Effector memory CD8-positive, alpha-beta T cell (primary cell): ENCODE measurements around the gene MAP3K12.

Experiments used
- ATAC-seq: fragments of 150-1000 bp; cut with Tn5 transposase; replicated peaks from 2 replicates; pipeline ENCODE4 v1.10.0; 2021; ENCODE audit warnings: mild to moderate bottlenecking, moderate library complexity
- DNase-seq, 3 experiments: peaks; one replicate each; pipeline ENCODE4 v3.0.0; 2021
- H3K27ac Mint-ChIP-seq, 2 donors: one replicate each; pipeline ENCODE4 v1.8.0; 2022; ENCODE audit warnings: mild to moderate bottlenecking in 2 of 2, mixed read lengths in 2 of 2, moderate library complexity in 2 of 2
- H3K27me3 Mint-ChIP-seq, 2 donors: one replicate each; pipeline ENCODE4 v1.8.0; 2022; ENCODE audit warnings: mixed read lengths in 2 of 2
- H3K36me3 Mint-ChIP-seq: one replicate; pipeline ENCODE4 v1.8.0; 2022; ENCODE audit warnings: mild to moderate bottlenecking, moderate library complexity, mixed read lengths; ENCODE audit not compliant: insufficient read depth
- H3K4me1 Mint-ChIP-seq, 2 donors: one replicate each; pipeline ENCODE4 v1.8.0; 2022; ENCODE audit warnings: low read depth in 2 of 2, mixed read lengths in 2 of 2
- H3K4me3 Mint-ChIP-seq, 2 donors: one replicate each; pipeline ENCODE4 v1.8.0; 2022; ENCODE audit warnings: mild to moderate bottlenecking in 2 of 2, mixed read lengths in 2 of 2, moderate library complexity in 2 of 2
- H3K9me3 Mint-ChIP-seq, 2 donors: one replicate each; pipeline ENCODE4 v1.8.0; 2022; ENCODE audit warnings: mixed read lengths in 2 of 2

Gene MAP3K12

DNA sequence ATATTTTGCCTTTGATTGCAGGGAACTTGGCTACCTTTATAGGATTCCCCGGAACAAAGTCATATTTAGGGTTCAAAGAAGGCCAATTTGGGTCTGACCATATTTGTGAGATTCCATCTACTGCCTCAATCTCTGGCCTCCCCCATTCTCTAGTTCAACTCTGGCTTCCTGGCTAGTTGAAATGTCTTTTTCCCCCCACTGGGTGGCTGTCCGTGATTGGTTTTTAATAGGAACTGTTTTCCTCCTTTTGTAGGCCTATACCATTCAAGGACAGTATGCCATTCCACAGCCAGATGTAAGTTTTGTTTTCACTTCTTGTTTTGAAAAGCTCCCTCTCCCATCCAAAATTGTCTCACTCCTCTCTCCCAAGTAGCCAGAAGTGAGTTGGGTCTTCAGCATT, 33.6 kb downstream of the MAP3K12 start:
- Mint-ChIP-seq H3K4me1 (peaks cover 18 to 43% of the 10 kb centered on the region in 2 donors), H3K27ac (no peak overlapping the region), H3K4me3 (no peak overlapping the region), H3K9me3 (no peaks in the 10 kb centered on the region), H3K36me3 (peaks cover 100% of the 10 kb centered on the region), H3K27me3 (no peaks in the 10 kb centered on the region)
- ATAC-seq, result no peak
- DNase-seq, result no peak

DNA sequence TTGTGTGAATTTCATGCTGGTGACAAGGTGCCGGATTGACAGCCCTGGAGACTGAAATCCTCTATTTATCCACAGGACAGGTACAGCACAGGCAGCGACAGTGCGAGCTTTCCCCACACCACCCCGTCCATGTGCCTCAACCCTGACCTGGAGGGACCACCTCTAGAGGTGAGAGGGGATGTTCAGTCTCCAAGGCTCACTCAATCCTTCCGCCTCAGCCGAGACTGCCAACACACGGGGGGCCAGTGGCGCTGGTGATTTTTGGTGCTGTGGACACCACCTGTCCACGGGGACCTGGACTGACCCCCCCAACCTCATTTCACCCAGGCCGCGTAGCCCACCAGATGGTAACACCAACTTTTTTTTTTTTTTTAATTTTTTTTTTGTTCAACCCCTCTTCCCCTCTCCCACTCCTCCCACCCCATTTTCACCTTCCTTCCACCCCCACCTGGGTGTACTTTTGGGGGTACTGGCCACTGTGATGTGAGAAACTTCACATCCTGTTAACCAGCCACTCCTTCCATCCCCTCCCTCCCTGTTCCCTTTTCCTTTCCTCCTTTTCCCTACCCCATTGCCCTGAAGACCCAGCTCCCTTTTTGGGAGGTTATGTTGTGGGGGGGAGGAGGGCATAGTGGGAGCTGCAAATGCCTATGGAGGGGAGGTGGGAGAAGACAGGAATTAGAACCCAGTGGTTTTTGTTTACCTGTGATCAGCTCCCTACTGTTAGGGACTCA, 34.4 kb downstream of the MAP3K12 start:
- no peaks in the 10 kb centered on the region for H3K27me3 Mint-ChIP-seq
- no peak overlapping the region for H3K4me3 Mint-ChIP-seq
- H3K27ac Mint-ChIP-seq, result peak overlapping the region in 1 of 2 donors; percentile 49
- DNase-seq, result no peak
- H3K9me3 Mint-ChIP-seq, result no peaks in the 10 kb centered on the region
- peaks cover 100% of the 10 kb centered on the region for H3K36me3 Mint-ChIP-seq
- no peak for ATAC-seq
- peaks cover 23 to 46% of the 10 kb centered on the region in 2 donors for H3K4me1 Mint-ChIP-seq

DNA sequence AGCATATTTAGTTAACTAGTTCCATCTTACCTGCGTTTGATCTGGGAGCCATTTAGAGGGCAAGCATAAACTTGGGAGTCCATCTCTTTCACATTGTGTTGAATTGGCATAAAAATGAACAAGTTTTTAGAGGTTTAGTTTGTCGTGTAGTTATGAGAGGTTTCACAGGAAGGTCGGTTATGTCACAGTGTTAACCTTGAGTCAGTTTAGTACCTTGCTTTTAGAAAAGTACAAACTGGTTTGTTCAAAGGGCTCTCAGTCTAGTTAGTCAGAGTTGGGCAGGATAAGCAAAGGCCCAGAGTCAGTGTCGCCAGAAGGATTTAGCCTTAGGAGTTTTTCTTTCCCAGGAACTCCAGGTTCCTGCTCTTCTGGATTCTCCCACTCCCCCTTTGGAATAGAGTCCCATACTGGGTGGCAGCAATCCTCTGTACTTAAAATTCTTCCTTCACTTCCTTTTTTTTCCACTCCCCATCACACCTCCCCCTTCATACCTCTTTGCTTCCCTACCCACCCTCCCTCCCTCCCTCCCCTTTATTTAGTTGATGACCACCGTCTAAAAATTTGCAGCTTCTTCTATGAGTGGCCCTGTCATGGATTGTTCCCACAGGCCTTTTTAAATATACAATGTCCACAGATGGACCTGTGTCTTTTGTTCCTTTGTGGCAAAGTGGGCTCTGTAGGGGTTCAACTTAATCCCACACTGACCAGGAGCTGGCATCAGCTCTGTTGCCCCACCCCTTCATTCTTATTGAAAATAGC, 35.3 kb downstream of the MAP3K12 start:
- Mint-ChIP-seq H3K4me3 (peak overlapping the region in 1 of 2 donors; percentile 29), H3K27me3 (no peaks in the 10 kb centered on the region), H3K9me3 (no peaks in the 10 kb centered on the region), H3K36me3 (peaks cover 100% of the 10 kb centered on the region), H3K27ac (peak overlapping the region; percentile 64 to 67), H3K4me1 (peaks cover 25 to 49% of the 10 kb centered on the region in 2 donors)
- no peak for DNase-seq
- no peak for ATAC-seq

DNA sequence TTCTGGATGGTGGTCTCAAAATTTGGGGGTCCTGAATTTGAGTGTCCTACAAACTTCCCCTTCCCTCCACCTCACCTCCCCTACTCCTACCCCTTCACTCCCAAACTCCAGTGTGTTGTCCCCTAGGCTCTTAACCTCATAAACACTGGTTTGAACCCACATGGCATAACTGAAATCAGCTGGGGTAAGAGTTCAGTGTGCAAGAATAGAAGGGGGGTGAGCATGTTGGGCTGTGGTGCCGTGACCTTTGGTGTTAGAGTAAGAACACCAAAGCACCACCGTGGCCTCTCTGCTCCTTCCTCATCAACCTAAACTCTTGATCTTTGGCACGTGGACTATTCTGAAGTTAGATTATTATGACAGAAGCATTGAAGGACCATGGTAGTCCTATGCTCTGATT, 36.3 kb downstream of the MAP3K12 start:
- Mint-ChIP-seq H3K27ac (peak overlapping the region in 1 of 2 donors; percentile 49), H3K36me3 (peaks cover 100% of the 10 kb centered on the region)

DNA sequence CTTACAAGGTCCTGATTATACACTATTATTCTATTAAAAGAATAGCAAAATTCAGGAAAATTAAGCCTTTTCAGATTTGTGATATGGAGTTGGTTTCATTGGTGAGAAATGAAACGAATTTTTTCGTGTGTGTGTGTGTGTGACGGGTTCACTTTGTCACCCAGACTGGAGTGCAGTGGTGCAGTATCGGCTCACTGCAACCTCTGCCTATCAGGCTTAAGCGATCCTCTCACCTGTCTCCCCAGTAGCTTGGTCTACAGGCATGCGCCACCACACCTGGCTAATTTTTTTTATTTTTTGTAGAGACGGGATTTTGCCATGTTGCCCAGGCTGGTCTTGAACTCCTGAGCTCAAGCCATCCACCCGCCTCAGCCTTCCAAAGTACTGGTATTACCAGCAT, 37.7 kb downstream of the MAP3K12 start:
- Mint-ChIP-seq H3K4me1 (peaks cover 21 to 36% of the 10 kb centered on the region in 2 donors), H3K36me3 (peaks cover 100% of the 10 kb centered on the region), H3K27ac (peak overlapping the region in 1 of 2 donors; percentile 78), H3K4me3 (no peak overlapping the region), H3K9me3 (no peaks in the 10 kb centered on the region), H3K27me3 (no peaks in the 10 kb centered on the region)
- ATAC-seq, result no peak
- no peak for DNase-seq

More for the DNA sequence above, 36.3 kb downstream of the MAP3K12 start:
- DNase-seq, result no peak
- no peaks in the 10 kb centered on the region for H3K9me3 Mint-ChIP-seq
- peaks cover 27 to 47% of the 10 kb centered on the region in 2 donors for H3K4me1 Mint-ChIP-seq
- H3K27me3 Mint-ChIP-seq, result no peaks in the 10 kb centered on the region
- ATAC-seq, result no peak
- no peak overlapping the region for H3K4me3 Mint-ChIP-seq

DNA sequence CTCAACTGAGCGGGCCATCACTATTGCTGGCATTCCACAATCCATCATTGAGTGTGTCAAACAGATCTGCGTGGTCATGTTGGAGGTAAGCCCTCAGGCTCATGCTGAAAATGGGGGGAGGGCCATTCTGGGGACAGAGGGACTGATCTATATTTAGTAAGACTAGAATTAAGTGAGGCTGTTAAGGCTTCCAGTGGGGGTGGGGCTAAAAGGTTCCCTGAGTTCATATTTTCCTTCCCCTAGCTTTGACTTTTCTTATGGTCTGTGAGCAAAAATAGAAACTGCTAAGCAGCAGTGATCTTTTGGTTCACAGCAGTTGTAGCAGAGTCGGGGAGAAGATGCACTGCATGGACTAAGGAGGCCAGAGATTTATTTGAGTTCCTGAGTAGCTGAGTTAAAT, 38.2 kb downstream of the MAP3K12 start:
- no peaks in the 10 kb centered on the region for H3K9me3 Mint-ChIP-seq
- no peak for DNase-seq
- H3K4me3 Mint-ChIP-seq, result no peak overlapping the region
- peak overlapping the region in 1 of 2 donors; percentile 78 for H3K27ac Mint-ChIP-seq
- H3K36me3 Mint-ChIP-seq, result peaks cover 100% of the 10 kb centered on the region
- H3K27me3 Mint-ChIP-seq, result no peaks in the 10 kb centered on the region
- peaks cover 21 to 36% of the 10 kb centered on the region in 2 donors for H3K4me1 Mint-ChIP-seq
- ATAC-seq, result no peak

DNA sequence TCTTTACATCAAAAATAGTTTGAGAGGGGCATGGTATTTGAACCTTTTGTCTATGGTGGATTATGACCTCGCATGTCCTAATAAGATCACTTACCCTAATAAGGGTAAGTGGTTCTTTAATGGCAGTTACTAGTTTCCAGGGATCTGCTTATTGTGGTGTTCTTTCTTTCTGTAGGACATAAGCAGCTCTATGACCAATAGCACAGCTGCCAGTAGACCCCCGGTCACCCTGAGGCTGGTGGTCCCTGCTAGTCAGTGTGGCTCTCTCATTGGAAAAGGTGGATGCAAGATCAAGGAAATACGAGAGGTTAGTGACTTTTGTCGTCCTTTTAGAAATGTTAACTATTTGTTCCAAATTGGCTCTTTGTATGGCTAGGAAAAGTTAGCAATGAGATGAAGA, 40.2 kb downstream of the MAP3K12 start:
- H3K4me3 Mint-ChIP-seq, result no peak overlapping the region
- peak overlapping the region in 1 of 2 donors; percentile 80 for H3K27ac Mint-ChIP-seq

DNA sequence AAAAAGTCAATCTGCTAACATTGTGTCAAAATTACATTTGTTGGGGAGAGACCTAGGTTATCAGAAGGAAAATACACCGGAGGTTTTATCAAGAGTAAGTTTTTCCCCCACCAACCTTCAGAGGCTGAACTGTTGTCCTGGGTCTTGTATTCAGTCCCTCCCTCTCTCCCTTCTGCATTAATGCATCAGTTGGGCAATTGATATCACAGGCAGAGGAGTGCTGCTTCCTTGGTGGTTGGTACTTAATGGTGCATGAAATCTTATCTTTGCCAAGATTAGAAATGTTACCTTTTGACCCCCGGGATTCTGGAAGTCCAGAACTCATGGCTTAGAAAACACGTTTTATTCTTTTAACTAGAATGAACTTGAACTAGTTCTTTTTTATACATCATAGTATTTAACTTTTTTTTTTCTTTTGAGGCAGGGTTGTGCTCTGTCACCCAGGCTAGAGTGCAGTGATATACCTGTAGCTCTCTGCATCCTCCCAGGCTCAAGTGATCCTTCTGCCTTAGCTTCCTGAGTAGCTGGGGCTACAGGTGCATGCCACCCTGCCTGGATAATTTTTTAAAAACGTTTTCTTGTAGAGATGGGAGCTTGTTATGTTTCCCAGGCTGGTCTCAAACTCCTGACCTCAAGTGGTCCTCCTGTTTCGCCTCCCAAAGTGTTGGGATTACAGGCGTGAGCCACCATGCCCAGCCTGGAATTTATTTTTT, 42.4 kb downstream of the MAP3K12 start:
- Mint-ChIP-seq H3K27ac (peak overlapping the region in 1 of 2 donors; percentile 53), H3K27me3 (no peaks in the 10 kb centered on the region), H3K4me3 (no peak overlapping the region), H3K4me1 (peaks cover 36 to 41% of the 10 kb centered on the region in 2 donors), H3K36me3 (peaks cover 97% of the 10 kb centered on the region), H3K9me3 (no peaks in the 10 kb centered on the region)
- no peak for ATAC-seq
- no peak for DNase-seq

More for the DNA sequence above, 40.2 kb downstream of the MAP3K12 start:
- H3K4me1 Mint-ChIP-seq, result peaks cover 31 to 41% of the 10 kb centered on the region in 2 donors
- H3K27me3 Mint-ChIP-seq, result no peaks in the 10 kb centered on the region
- no peak for DNase-seq
- no peak for ATAC-seq
- H3K9me3 Mint-ChIP-seq, result no peaks in the 10 kb centered on the region
- H3K36me3 Mint-ChIP-seq, result peaks cover 100% of the 10 kb centered on the region

DNA sequence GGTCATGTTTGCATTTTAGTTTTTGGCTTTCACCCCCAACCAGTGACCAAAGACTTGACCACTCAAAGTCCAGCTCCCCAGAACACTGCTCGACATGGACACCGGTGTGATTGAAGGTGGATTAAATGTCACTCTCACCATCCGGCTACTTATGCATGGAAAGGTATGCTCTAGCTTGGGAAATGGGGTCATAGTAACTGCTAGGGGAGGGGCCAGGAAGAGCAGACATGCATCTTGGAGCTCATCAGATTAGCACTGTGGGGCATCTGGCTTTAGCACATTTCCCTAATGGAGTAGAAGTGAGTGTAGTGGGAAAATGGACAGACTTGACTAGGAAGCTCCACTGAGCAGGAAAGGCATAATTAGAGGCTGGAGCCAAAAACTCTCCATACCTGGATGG, 44.6 kb downstream of the MAP3K12 start:
- ATAC-seq, result no peak
- Mint-ChIP-seq H3K27me3 (no peaks in the 10 kb centered on the region), H3K4me3 (no peak overlapping the region), H3K27ac (peak overlapping the region in 1 of 2 donors; percentile 64), H3K36me3 (peaks cover 76% of the 10 kb centered on the region), H3K4me1 (peaks cover 31 to 33% of the 10 kb centered on the region in 2 donors), H3K9me3 (no peaks in the 10 kb centered on the region)
- DNase-seq, result no peak

DNA sequence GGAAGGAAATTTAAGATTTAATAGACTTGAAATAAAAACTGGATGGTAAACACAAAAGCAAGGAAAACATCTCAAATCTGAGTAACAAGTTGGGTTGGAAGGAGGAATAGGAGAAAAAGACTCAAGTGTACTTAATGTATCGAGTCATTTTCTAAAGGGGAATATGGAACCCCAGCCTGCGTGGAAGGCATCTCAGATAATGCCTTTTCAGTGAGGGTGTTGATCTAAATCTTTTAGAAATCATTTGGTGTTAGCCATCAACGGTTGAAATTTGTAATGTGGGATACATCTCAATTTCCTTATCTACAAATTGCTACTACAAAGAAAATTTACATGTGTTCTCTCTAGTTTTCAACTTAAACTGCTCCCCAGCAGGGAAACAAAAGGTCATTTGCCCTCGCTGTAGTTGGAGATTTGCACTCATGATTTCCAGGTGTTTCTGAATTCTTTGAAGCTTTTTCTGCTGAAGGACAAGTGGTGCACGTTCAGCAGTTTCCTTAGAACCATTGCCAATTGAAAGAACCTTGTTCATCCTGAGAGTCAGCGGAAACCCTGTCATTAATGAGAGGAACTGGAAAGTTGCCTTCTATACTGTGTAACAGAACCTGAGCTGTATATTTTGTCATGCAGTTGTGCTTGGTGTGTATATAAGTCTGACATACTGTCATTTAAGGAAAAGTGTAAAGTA, 45.2 kb downstream of the MAP3K12 start:
- Mint-ChIP-seq H3K36me3 (peaks cover 70% of the 10 kb centered on the region), H3K27ac (peak overlapping the region; percentile 97 to 98), H3K4me1 (peaks cover 30 to 31% of the 10 kb centered on the region in 2 donors), H3K4me3 (peak overlapping the region; percentile 90 to 98), H3K27me3 (no peaks in the 10 kb centered on the region), H3K9me3 (no peaks in the 10 kb centered on the region)
- DNase-seq (no peak), ATAC-seq (no peak)

DNA sequence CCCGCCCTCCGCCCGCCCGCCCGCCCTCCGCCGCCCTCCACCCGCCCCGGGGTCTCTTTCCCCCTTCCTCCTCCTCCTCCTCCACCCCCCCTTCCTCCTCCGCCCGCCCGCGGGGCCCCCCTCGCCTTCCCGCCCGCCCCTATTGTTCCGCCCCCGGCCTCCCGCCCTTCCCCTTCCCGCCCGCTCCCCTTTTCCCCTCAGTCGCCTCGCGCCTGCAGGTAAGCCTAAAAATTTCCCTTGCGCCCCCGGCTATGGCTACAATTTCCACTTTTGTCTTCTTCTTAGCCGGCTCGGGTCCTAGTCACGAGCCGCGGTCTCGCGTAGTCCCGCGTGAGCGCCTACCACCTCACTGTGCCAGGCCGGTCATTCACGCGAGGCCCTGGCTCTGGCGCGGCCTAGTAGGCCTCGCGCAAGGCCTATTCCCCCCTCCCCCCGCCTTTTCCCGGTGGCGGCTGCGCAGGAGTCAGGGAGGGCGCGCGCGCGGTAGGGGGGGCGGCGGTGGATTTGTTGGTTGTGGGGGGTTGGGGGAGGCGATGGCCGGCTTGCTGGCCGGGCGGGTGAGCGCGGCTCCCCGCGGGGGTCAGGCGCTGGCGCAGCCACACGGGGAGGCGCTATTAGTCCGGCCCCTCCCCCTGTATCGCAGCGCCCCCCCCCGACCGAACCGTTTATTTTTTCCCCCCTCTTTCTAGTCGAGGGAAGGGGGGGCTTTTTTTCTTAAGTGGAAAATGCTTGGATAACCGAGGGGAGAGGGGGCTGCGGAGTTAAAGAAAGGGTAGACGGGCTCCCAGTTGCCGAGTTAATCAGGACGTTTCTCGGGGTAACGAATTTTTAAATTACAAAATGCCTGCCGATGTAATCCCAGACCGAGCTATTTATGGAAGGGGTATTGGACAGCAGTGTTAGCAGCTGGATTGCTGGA, 46.8 kb downstream of the MAP3K12 start:
- Mint-ChIP-seq H3K4me1 (peaks cover 28 to 30% of the 10 kb centered on the region in 2 donors), H3K27me3 (no peaks in the 10 kb centered on the region), H3K27ac (peak overlapping the region; percentile 97 to 98), H3K36me3 (peaks cover 67% of the 10 kb centered on the region), H3K9me3 (no peaks in the 10 kb centered on the region), H3K4me3 (peak overlapping the region; percentile 90 to 98)
- ATAC-seq (peak; percentile 37), DNase-seq (peak; percentile 72 to 85 (median 75))

DNA sequence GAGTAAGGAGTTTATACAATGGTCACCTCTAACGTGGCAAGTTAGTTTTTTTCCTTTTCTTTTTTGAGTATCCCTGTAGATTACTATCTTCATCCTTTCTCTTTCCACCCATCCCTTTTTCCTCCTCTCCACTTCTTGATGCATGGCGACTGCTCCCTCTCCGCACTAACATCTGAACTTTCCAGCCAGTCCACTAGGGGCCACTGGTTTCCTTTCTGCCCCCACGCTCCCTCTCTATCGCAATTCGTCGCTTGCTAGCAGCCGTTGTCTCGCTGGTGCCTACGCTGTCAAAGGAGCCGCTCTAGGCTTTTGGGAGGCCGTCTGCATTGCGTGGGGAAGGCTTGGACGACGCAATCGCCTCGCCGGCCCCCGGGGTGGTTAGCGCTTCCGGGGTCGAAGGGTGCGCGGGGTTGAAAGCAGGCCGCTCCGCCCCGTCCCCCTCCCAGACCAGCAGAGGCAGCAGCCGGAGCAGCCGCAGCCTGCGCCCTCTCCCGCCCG, 47.5 kb downstream of the MAP3K12 start, which contains the start of gene PCBP2:
Gene PCBP2, plus strand, starts transcription at position 442 of the 498 bp plus-strand sequence. CDS start 2,699 bp downstream, outside the sequence.
- DNase-seq (peak; percentile 93 to 96 (median 95)), ATAC-seq (peak; percentile 93)
- Mint-ChIP-seq H3K4me1 (peaks cover 28 to 30% of the 10 kb centered on the region in 2 donors), H3K27me3 (no peaks in the 10 kb centered on the region), H3K27ac (peak within 1 kb of the TSS; percentile 97 to 98), H3K4me3 (peak within 1 kb of the TSS; percentile 90 to 98), H3K9me3 (no peaks in the 10 kb centered on the region), H3K36me3 (peaks cover 61% of the 10 kb centered on the region)
